ENCODE measurements around the gene PSMA5.

- no peak for TF ChIP-seq RAD21 (IDR thresholded peaks at IDR 0.05; ENCODE audit: low read depth)
- TF ChIP-seq EGR1 (IDR thresholded peaks at IDR 0.05): no peak
- TF ChIP-seq FOXM1 (IDR thresholded peaks at IDR 0.05; ENCODE audit: borderline replicate concordance, low read depth): no peak
- TF ChIP-seq MAX (IDR thresholded peaks at IDR 0.05): no peak
- no peak for TF ChIP-seq EP300 (IDR thresholded peaks at IDR 0.05; ENCODE audit: borderline replicate concordance)
- no peak for TF ChIP-seq REST (IDR thresholded peaks at IDR 0.05; ENCODE audit: low read depth)
- TF ChIP-seq TEAD4 (IDR thresholded peaks at IDR 0.05): no peak
- TF ChIP-seq TCF12 (IDR thresholded peaks at IDR 0.05; ENCODE audit: low read depth): no peak
- TF ChIP-seq ZBTB7A (IDR thresholded peaks at IDR 0.05; ENCODE audit: low read depth): no peak
Observed at GRCh38 chr1:109383854-109384253, 42.4 kb downstream of the PSMA5 start.
